ENCODE results near the gene MTHFD2.

DNA sequence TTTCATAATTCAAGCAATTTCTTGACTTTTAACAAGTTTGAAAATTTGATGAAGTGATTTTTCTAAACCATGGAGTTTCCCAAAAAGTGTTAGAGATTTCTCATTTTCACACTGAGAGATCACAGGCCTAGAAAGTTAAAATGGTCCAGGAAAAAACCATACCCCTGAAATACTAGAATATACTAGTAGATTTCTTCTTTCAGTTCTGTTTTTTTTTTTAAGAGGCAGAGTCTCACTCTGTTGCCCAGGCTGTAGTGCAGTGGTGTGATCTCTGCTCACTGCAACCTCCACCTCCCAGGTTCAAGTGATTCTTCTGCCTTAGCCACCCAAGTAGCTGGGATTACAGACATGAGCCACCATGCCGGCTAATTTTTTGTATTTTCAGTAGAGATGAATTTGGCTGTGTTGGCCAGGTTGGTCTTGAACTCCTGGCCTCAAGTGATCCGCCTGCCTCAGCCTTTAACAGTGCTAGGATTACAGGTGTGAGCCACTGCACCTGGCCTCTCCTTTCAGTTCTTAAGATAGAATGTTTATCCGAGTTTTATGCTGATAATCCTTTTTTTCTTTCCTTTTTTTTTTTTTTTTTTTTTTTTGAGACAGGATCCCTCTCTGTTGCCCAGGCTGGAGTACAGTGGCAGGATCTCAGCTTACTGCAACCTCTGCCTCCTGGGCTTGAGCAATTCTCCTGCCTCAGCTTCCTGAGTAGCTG, 14.4 kb downstream of the MTHFD2 start:
- TF ChIP-seq, protein P1, sequence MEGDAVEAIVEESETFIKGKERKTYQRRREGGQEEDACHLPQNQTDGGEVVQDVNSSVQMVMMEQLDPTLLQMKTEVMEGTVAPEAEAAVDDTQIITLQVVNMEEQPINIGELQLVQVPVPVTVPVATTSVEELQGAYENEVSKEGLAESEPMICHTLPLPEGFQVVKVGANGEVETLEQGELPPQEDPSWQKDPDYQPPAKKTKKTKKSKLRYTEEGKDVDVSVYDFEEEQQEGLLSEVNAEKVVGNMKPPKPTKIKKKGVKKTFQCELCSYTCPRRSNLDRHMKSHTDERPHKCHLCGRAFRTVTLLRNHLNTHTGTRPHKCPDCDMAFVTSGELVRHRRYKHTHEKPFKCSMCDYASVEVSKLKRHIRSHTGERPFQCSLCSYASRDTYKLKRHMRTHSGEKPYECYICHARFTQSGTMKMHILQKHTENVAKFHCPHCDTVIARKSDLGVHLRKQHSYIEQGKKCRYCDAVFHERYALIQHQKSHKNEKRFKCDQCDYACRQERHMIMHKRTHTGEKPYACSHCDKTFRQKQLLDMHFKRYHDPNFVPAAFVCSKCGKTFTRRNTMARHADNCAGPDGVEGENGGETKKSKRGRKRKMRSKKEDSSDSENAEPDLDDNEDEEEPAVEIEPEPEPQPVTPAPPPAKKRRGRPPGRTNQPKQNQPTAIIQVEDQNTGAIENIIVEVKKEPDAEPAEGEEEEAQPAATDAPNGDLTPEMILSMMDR (IDR thresholded peaks at IDR 0.05), result no peak
- TF ChIP-seq POLR2A (IDR thresholded peaks at IDR 0.05), result no peak
